Stimulated activated CD8-positive, alpha-beta memory T cell treated with anti-CD3 and anti-CD28 coated beads, Interleukin-15, amount 100 ng/mL, for 4 hours (primary cell): ENCODE data around the gene BICC1.
"Not testable (repeated sequence)": the region's sequence is repeated elsewhere in the genome, so short reads cannot be mapped to it uniquely, and the experiment has no call there.

Experiments used
- DNase-seq, 2 donors: peaks; one replicate each; pipeline ENCODE4 v3.0.0-alpha.2; 2020; ENCODE audit warnings: low read depth in 2 of 2

The BICC1 gene

DNA sequence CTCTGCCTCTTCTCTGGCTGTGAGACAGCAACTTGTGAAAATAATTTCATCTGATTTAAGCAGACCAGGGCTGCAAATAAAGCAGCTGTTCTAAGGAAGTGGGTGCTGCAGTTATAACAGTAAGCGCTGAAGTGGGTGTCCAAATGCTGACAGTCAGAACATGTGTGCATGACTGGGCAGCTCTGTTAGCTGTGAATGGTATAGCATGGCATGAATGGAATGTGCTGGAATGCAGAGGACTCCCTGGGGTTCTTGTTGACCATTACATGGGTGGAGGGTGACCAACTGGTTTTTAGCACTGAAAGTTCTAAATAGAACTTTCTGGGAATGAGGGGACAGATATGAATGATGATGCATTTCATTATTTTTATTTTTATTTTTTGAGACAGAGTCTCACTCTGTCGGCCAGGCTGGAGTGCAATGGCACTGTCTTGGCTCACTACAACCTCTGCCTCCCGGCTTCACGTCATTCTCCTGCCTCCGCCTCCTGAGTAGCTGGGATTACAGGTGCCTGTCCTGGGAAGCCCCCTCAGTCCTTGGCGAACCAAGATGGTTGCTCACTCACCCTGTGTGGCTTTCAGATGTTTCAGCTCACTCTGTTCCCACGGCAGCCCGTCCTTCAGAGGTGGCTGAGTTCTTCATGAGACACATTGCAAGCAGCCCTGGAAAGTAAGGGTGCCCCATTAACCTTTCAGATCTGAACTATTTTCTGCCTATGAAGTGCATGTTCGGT is 344.0 kb downstream of the BICC1 start:
- DNase-seq, result no peak

DNA sequence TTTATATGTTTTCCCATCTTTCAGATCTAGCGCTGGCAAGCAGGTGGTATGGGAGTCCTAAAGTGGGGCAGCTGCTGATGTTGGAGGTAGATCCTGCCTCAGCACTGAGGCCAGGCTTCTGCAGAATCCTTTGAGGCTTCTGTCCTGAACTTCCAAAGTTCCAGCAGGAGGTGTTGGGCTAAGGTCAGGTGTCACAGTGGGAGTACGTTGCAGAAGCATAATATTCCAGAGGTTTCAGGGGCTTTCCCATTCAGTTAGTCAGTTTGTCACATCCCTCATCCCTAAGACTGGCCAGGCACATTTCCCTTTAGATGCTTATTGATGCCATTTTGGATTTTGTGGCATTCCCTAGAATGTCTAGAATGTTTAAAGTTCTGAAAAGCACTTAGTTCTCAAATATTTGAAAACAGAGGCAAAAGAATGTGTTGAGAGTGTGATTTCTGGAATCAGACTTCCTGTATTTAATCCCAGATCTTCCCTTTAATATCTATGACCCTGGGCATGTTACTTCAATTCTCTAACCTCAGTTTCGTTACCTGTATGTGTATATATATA is 344.7 kb downstream of the BICC1 start:
- no peak for DNase-seq

DNA sequence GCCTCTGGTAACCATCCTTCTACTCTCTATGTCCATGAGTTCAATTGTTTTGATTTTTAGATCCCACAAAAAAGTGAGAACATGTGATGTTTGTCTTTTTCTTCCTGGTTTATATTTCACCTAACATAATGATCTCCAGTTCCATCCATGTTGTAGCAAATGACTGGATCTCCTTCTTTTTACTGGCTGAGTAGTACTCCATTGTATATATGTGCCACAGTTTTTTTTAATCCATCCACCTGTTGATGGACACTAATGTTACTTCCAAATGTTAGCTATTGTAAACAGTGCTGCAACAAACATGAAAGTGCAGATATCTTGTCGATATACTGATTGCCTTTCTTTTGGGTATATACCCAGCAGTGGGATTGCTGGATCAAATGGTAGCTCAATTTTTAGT is 345.5 kb downstream of the BICC1 start:
- DNase-seq, result not testable (repeated sequence)

DNA sequence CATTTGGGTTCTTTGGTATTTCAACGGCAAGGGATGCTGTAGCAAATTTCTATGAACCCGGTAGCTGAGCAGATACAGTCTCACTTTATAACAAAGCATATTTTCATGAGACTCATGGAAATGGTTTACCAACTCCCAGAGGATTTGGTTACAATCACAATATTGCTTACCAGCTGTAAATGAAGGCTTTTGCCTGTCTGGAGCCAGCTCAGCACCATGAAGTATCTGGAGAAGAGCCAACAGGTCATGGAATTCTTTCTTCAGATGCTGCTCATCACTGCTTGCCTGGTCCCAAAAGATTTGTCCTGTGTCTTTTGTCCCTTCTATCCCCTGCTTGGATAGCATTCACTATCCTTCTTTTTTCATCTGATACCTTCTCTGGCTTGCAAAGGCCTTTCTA is 346.9 kb downstream of the BICC1 start:
- DNase-seq, result no peak

DNA sequence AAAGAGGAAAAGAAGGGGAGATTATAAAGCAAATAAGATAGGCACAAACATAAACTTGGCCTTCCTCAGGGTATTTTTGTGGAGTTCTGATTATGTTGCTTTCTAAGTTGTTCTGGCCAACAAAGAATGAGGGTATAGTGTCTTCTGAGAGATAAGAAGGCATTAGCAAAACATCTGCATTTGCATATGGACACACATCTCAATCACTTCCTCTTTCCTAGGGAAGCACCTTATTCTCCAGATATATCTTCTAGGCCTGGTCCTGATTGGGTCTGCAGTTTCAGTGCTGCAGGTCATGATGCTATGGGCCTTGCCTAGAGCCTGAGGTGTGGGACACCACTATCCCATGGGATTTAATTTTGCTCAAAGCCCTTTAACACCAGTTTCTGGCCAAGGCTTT is 355.0 kb downstream of the BICC1 start:
- DNase-seq, result no peak

DNA sequence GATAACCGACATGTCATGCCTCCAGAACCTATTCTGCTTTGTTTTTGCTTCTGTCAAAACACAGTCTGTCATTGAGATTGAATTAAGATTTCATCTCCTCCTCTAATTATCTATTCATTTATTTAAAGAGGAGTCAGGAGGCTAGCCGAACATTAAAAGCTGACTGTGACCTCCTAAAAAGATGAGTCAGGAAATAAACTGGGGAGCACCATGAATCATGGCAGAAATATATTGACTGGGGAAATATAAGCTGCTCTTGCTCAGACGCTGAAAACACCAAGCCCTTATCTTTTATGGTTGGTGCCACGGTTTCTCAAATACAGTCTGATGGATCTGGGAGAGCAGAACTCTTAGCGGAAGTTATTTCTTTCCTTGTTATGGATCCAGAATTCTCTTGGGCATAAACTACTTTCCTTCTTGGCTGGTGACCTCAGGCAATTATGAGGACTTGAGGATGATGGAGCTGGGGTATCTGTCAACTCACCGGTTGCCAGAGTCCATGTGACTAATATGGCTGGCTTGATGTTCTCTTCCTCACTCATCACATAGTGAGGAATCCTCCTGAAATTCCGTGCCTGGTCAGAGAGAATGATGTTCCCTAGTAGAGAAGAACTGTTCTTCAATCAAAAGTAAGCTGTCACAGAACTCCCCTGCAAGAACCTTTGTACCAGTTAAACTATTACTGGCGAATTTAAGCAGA is 356.2 kb downstream of the BICC1 start:
- DNase-seq, result no peak

DNA sequence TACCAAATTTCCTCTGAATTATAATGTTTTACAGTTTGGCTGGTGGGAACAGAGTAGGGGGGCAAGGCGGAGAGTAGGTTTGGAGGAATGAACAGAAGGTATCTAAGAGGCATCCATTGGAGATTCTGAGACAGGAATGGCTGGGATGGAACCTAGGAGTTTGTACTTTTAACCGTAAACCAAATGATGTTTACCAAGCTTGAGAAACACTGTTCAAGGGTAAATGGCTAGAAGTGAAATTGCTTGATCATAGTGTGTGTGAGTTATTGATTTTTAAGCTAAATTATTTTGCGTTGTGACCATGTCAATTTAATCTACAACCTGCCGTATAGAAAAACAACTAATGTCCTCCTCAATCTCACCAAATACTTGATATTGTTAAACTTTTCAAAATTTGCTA is 357.4 kb downstream of the BICC1 start:
- DNase-seq, result no peak

DNA sequence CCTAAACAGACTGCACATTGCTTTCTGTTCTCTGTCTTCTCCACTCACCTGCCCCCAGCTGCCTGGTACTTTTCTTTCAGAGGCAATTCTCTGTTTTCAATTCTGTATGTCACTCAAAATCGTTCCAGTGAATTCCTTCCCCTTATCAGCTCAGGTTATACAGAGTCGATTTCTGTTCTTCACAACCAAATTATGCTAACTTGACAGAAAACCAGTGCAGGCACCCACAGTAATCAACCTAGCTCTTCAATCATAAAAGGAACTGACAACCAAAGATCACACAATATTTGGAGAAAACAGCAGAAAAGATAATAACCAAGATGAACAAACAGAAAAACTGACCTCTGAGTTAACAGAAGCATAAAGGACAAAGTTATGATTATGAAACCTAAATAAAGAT is 360.5 kb downstream of the BICC1 start:
- no peak for DNase-seq
